ENCODE results near the gene ZYX. TPM values are rescaled to one million over a fixed set of nuclear protein-coding genes. Genes with fewer than 3 reads are reported as not detected.

The ZYX gene
- total and polyA plus RNA-seq, 2 donors (not counting 1 experiment from before 2014, with no cell fraction given): 33.5 to 85.6 TPM

DNA sequence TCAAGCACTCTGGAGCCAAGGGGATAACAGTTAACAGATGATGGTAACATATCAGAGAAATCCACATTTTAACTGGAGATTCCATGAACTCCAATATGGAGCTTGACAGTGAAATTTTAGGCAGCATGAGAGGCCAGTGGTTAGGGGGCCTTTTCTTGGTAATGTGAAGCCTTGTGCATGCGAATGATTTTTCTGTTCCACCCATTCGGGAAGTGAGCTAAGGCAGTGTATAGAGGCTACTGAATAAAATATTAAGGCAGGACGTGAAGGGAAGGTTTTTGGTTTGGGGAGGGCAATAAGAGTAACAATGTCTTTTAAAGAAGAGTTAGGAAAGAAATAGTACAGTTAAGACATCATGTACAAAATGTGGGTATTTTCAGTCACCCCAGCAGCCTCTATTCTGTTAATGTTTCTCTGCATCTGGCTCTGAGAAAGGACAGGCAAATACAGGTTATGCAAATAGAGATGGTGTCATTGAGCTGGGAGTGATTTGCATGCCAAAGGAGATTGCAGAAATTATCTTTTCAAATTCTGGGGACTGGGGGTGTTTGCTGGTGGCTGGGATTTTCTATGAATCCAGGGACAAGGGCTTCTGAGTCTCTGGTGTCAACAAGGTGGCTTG is 55.3 kb downstream of the ZYX start:
- H3K27ac ChIP-seq (ENCODE audit: insufficient read depth, low read length): no peak overlapping the region
- no peaks in the 10 kb centered on the region for H4K20me1 ChIP-seq (ENCODE audit: control insufficient read depth, extremely low read depth, insufficient read depth, low read length)
- no peak for DNase-seq (ENCODE audit: low read depth in 2 of 2)
- H3K4me2 ChIP-seq (ENCODE audit: extremely low read depth, insufficient read depth, low read length): no peak overlapping the region
- TF ChIP-seq CTCF (conservative IDR thresholded peaks at IDR 0.05 in 1 of 2, IDR thresholded peaks at IDR 0.05 in 1 of 2; ENCODE audit: low read depth in 1 of 2, low read length in 2 of 2) (no peak), EZH2 (IDR thresholded peaks at IDR 0.05; ENCODE audit: low read length, missing control alignments) (no peak)
- H3K27me3 ChIP-seq (ENCODE audit: control insufficient read depth, insufficient read depth, low read length): no peaks in the 10 kb centered on the region
- no peak overlapping the region for H3K4me3 ChIP-seq (replicated peaks in 1 of 4; ENCODE audit: control extremely low read depth in 1 of 4, insufficient read depth in 1 of 4, low read depth in 3 of 4, low read length in 4 of 4)
- no peaks in the 10 kb centered on the region for H3K4me1 ChIP-seq (ENCODE audit: control insufficient read depth, extremely low read depth, insufficient read depth, low read length)
- no peak overlapping the region for H3K9ac ChIP-seq (ENCODE audit: insufficient read depth, low read length)
- no peaks in the 10 kb centered on the region for H3K9me3 ChIP-seq (ENCODE audit: control insufficient read depth, insufficient read depth, low read depth, low read length)
- H3K79me2 ChIP-seq (ENCODE audit: control insufficient read depth, insufficient read depth, low read length): no peaks in the 10 kb centered on the region
- no peaks in the 10 kb centered on the region for H3K36me3 ChIP-seq (ENCODE audit: control insufficient read depth, insufficient read depth, low read length)
- H2AFZ ChIP-seq (ENCODE audit: low read length): no peak overlapping the region

GRCh38 chr7:143437578-143437977 is 56.4 kb downstream of the ZYX start:
- no peaks in the 10 kb centered on the region for H3K4me1 ChIP-seq (ENCODE audit: control insufficient read depth, extremely low read depth, insufficient read depth, low read length)
- H3K27me3 ChIP-seq (ENCODE audit: control insufficient read depth, insufficient read depth, low read length): no peaks in the 10 kb centered on the region
- no peaks in the 10 kb centered on the region for H3K36me3 ChIP-seq (ENCODE audit: control insufficient read depth, insufficient read depth, low read length)
- H4K20me1 ChIP-seq (ENCODE audit: control insufficient read depth, extremely low read depth, insufficient read depth, low read length): no peaks in the 10 kb centered on the region
- no peak overlapping the region for H3K4me2 ChIP-seq (ENCODE audit: extremely low read depth, insufficient read depth, low read length)
- no peak for TF ChIP-seq EZH2 (IDR thresholded peaks at IDR 0.05; ENCODE audit: low read length, missing control alignments)
- TF ChIP-seq CTCF (conservative IDR thresholded peaks at IDR 0.05 in 1 of 2, IDR thresholded peaks at IDR 0.05 in 1 of 2; ENCODE audit: low read depth in 1 of 2, low read length in 2 of 2): no peak
- no peaks in the 10 kb centered on the region for H3K9me3 ChIP-seq (ENCODE audit: control insufficient read depth, insufficient read depth, low read depth, low read length)
- no peaks in the 10 kb centered on the region for H3K79me2 ChIP-seq (ENCODE audit: control insufficient read depth, insufficient read depth, low read length)
- no peak overlapping the region for H3K4me3 ChIP-seq (replicated peaks in 1 of 4; ENCODE audit: control extremely low read depth in 1 of 4, insufficient read depth in 1 of 4, low read depth in 3 of 4, low read length in 4 of 4)
- H3K27ac ChIP-seq (ENCODE audit: insufficient read depth, low read length): no peak overlapping the region
- DNase-seq (ENCODE audit: low read depth in 2 of 2): no peak
- no peak overlapping the region for H3K9ac ChIP-seq (ENCODE audit: insufficient read depth, low read length)
- no peak overlapping the region for H2AFZ ChIP-seq (ENCODE audit: low read length)

DNA sequence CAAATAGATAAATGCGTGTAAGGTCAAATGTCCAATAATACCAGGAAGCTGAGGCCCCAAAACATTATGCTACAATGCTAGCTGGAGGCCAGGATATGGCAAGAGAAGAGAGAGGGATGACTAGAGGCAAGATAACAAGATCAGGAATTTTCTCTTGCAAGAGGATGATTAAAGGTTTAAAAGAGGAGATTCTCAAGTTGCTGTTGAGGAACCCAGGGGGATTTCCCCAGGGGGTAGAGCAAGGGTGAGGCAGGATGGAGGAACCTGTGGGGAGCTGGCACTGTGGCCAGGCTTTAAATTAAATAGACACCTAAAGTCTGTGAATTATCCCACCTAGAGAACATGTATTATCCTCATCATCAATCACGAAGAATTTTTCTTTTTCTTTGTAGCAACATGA is 58.7 kb downstream of the ZYX start:
- no peak for TF ChIP-seq EZH2 (IDR thresholded peaks at IDR 0.05; ENCODE audit: low read length, missing control alignments)
- TF ChIP-seq CTCF (conservative IDR thresholded peaks at IDR 0.05 in 1 of 2, IDR thresholded peaks at IDR 0.05 in 1 of 2; ENCODE audit: low read depth in 1 of 2, low read length in 2 of 2): no peak
- H4K20me1 ChIP-seq (ENCODE audit: control insufficient read depth, extremely low read depth, insufficient read depth, low read length): no peaks in the 10 kb centered on the region
- no peaks in the 10 kb centered on the region for H3K79me2 ChIP-seq (ENCODE audit: control insufficient read depth, insufficient read depth, low read length)
- H2AFZ ChIP-seq (ENCODE audit: low read length): no peak overlapping the region
- H3K4me1 ChIP-seq (ENCODE audit: control insufficient read depth, extremely low read depth, insufficient read depth, low read length): no peaks in the 10 kb centered on the region
- H3K4me2 ChIP-seq (ENCODE audit: extremely low read depth, insufficient read depth, low read length): no peak overlapping the region
- H3K9ac ChIP-seq (ENCODE audit: insufficient read depth, low read length): no peak overlapping the region
- H3K9me3 ChIP-seq (ENCODE audit: control insufficient read depth, insufficient read depth, low read depth, low read length): no peaks in the 10 kb centered on the region
- H3K4me3 ChIP-seq (replicated peaks in 1 of 4; ENCODE audit: control extremely low read depth in 1 of 4, insufficient read depth in 1 of 4, low read depth in 3 of 4, low read length in 4 of 4): no peak overlapping the region
- no peak for DNase-seq (ENCODE audit: low read depth in 2 of 2)
- no peaks in the 10 kb centered on the region for H3K27me3 ChIP-seq (ENCODE audit: control insufficient read depth, insufficient read depth, low read length)
- no peak overlapping the region for H3K27ac ChIP-seq (ENCODE audit: insufficient read depth, low read length)
- H3K36me3 ChIP-seq (ENCODE audit: control insufficient read depth, insufficient read depth, low read length): no peaks in the 10 kb centered on the region

Other genes starting within 250 kb of the ZYX start
- not detected in 2 replicates for gene PIP, start 249.3 kb upstream of the ZYX start, total RNA-seq
- not detected in 2 replicates for gene PIP, start 249.3 kb upstream of the ZYX start, polyA plus RNA-seq
- not detected in 2 replicates for gene TAS2R39, start 197.9 kb upstream of the ZYX start, total RNA-seq
- gene TAS2R39, start 197.9 kb upstream of the ZYX start, polyA plus RNA-seq: not detected in 2 replicates
- not detected in 2 replicates for gene TAS2R40, start 159.3 kb upstream of the ZYX start, total RNA-seq
- gene TAS2R40, start 159.3 kb upstream of the ZYX start, polyA plus RNA-seq: not detected in 2 replicates
- 88.6 and 110 TPM in 2 replicates for gene GSTK1, start 117.9 kb upstream of the ZYX start, total RNA-seq
- gene GSTK1, start 117.9 kb upstream of the ZYX start, polyA plus RNA-seq: 131 and 132 TPM in 2 replicates
- gene TMEM139, start 96.4 kb upstream of the ZYX start, total RNA-seq: under 0.01 TPM in 1 of 2 replicates, not detected in the other
- not detected in 2 replicates for gene TMEM139, start 96.4 kb upstream of the ZYX start, polyA plus RNA-seq
- gene CASP2, start 93.0 kb upstream of the ZYX start, total RNA-seq: 8.5 and 9.4 TPM in 2 replicates
- 22.6 and 33.6 TPM in 2 replicates for gene CASP2, start 93.0 kb upstream of the ZYX start, polyA plus RNA-seq
- under 0.01 TPM in 2 replicates for gene CLCN1, start 65.2 kb upstream of the ZYX start, total RNA-seq
- gene CLCN1, start 65.2 kb upstream of the ZYX start, polyA plus RNA-seq: not detected in 2 replicates
- gene FAM131B, start 18.6 kb upstream of the ZYX start, total RNA-seq: 3.8 and 4.4 TPM in 2 replicates
- 2.0 and 4.8 TPM in 2 replicates for gene FAM131B, start 18.6 kb upstream of the ZYX start, polyA plus RNA-seq
- gene EPHA1, start 27.5 kb downstream of the ZYX start, total RNA-seq: under 0.01 and 0.26 TPM in 2 replicates
- gene EPHA1, start 27.5 kb downstream of the ZYX start, polyA plus RNA-seq: 0.05 and 0.09 TPM in 2 replicates
- not detected in 2 replicates for gene TAS2R60, start 62.1 kb downstream of the ZYX start, total RNA-seq
- gene TAS2R60, start 62.1 kb downstream of the ZYX start, polyA plus RNA-seq: not detected in 2 replicates
- not detected in 2 replicates for gene TAS2R41, start 96.5 kb downstream of the ZYX start, total RNA-seq
- gene TAS2R41, start 96.5 kb downstream of the ZYX start, polyA plus RNA-seq: not detected in 2 replicates
- gene CTAGE15, start 190.5 kb downstream of the ZYX start, total RNA-seq: 0.17 and 0.26 TPM in 2 replicates
- 0.07 TPM in 1 of 2 replicates, not detected in the other for gene CTAGE15, start 190.5 kb downstream of the ZYX start, polyA plus RNA-seq
- 1.3 and 1.5 TPM in 2 replicates for gene TCAF2, start 239.6 kb downstream of the ZYX start, total RNA-seq
- gene TCAF2, start 239.6 kb downstream of the ZYX start, polyA plus RNA-seq: 1.9 and 3.1 TPM in 2 replicates